Panc1 (cell line): ENCODE results near the gene CARMIL3. TPM values are rescaled to one million over a fixed set of nuclear protein-coding genes. Genes with fewer than 3 reads are reported as not detected.

Source experiments
- ATAC-seq: fragments of 200-7000 bp; cut with Tn5 transposase; 2 replicates; pipeline ENCODE4 v1.9.1; 2020; ENCODE audit warnings: mild to moderate bottlenecking, moderate library complexity
- BruUV-seq: library from RNA; stranded (reverse); fragments of 400-500 nt; replicated peaks from 2 replicates; lab custom pipeline; 2021; lab: Mats Ljungman, UMichigan
- CTCF ChIA-PET: fragments of 300-600 bp; sonication (Branson Sonifier 250); formaldehyde crosslinking; loops from one replicate; lab custom pipeline; 2022; ENCODE audit warnings: antibody characterized with exemption; lab: Charles Lee
- POLR2A ChIA-PET: fragments of 300-600 bp; sonication (Branson Sonifier 250); formaldehyde crosslinking; loops from one replicate; lab custom pipeline; 2022; ENCODE audit warnings: antibody characterized with exemption; lab: Charles Lee
- DNase-seq: peaks from one replicate; pipeline ENCODE4 v3.0.0-alpha.2; 2010; ENCODE audit warnings: low read depth, low spot score
- H3K27ac ChIP-seq: 2 replicates; pipeline ENCODE4 v1.5.1; 2011; ENCODE audit warnings: mild to moderate bottlenecking, low read length, inconsistent platforms
- H3K27me3 ChIP-seq: fragments of 200-500 bp; sonication (Bioruptor generic); 2 replicates; pipeline ENCODE4 v1.6.0; 2014; ENCODE audit warnings: low read length, inconsistent platforms; ENCODE audit not compliant: control insufficient read depth, insufficient read depth
- H3K36me3 ChIP-seq: fragments of 200-500 bp; sonication (Bioruptor generic); 2 replicates; pipeline ENCODE4 v1.5.1; 2014; ENCODE audit warnings: inconsistent platforms, mild to moderate bottlenecking, low read length, moderate library complexity; ENCODE audit not compliant: control insufficient read depth, insufficient read depth
- H3K4me1 ChIP-seq: 2 replicates; pipeline ENCODE4 v1.5.1; 2011; ENCODE audit warnings: inconsistent platforms, mild to moderate bottlenecking, low read length, moderate library complexity; ENCODE audit not compliant: control insufficient read depth, insufficient read depth
- H3K4me3 ChIP-seq, 2 experiments: 2 replicates each; pipeline ENCODE4 v1.5.1; 2011 to 2012; ENCODE audit warnings: low read depth in 2 of 2, low read length in 2 of 2, mild to moderate bottlenecking in 2 of 2, inconsistent platforms in 1 of 2, moderate library complexity in 1 of 2
- H3K9me3 ChIP-seq: fragments of 200-500 bp; sonication (Bioruptor generic); 2 replicates; pipeline ENCODE4 v1.5.1; 2014; ENCODE audit warnings: low read depth, mild to moderate bottlenecking, inconsistent platforms, low read length, moderate library complexity; ENCODE audit not compliant: control insufficient read depth, insufficient read depth
- CTCF ChIP-seq: fragments of 450-650 bp; IDR thresholded peaks from 2 replicates; pipeline ENCODE4 v1.5.1; 2017; ENCODE audit warnings: mild to moderate bottlenecking
- POLR2AphosphoS5 ChIP-seq: IDR thresholded peaks from 2 replicates; pipeline ENCODE4 v1.6.1; 2012; ENCODE audit warnings: mild to moderate bottlenecking, low read depth, low read length, moderate library complexity
- REST ChIP-seq, 2 experiments: IDR thresholded peaks; 2 replicates each; pipeline ENCODE4 v1.6.1; 2011 to 2012; ENCODE audit warnings: low read depth in 2 of 2, control low read depth in 1 of 2, low read length in 1 of 2, mild to moderate bottlenecking in 1 of 2, moderate library complexity in 1 of 2; ENCODE audit not compliant: insufficient read depth in 1 of 2
- SIN3A ChIP-seq: IDR thresholded peaks from 2 replicates; pipeline ENCODE4 v1.6.1; 2012; ENCODE audit warnings: low read depth, mild to moderate bottlenecking, low read length, moderate library complexity, borderline replicate concordance; ENCODE audit not compliant: insufficient read depth
- TCF7L2 ChIP-seq: IDR thresholded peaks from 2 replicates; pipeline ENCODE4 v1.6.1; 2011; ENCODE audit warnings: mild to moderate bottlenecking, low read depth, low read length, inconsistent platforms
- in situ Hi-C: cut with HindIII; loops from 2 replicates; pipeline ENCODE4 v1.10.0; 2016; ENCODE audit warnings: low sequenced_read_pairs, low pct_unique_long_range_greater_than_20kb
- intact Hi-C: fragments of 100-400 bp; cut with micrococcal nuclease; formaldehyde crosslinking; loops from one replicate; pipeline ENCODE4 v1.10.0; 2022; ENCODE audit not compliant: unreplicated experiment
- total RNA-seq: library from RNA; stranded (reverse); gene quantifications from one replicate; pipeline ENCODE4 v1.2.1, GENCODE V29; 2021; ENCODE audit not compliant: unreplicated experiment

Gene CARMIL3
- total RNA-seq, 1 experiment from 2014 or later, result 0.15 TPM

- TF ChIP-seq SIN3A (no peak), TCF7L2 (no peak), REST (IDR thresholded peaks at IDR 0.05; ENCODE audit: insufficient read depth in 1 of 2, low read depth in 2 of 2, low read length in 1 of 2) (no peak), CTCF (no peak), POLR2AphosphoS5 (no peak)
- in situ Hi-C loops (no loop called here), intact Hi-C loops (no loop called here)
- Histone ChIP-seq H3K27ac (peak overlapping the region; percentile 42; the same call in 1 of the 2 replicates), H3K36me3 (no peaks in the 10 kb centered on the region; the same call in 1 of the 2 replicates), H3K9me3 (no peaks in the 10 kb centered on the region), H3K27me3 (no peaks in the 10 kb centered on the region), H3K4me3 (peak overlapping the region; percentile 55 to 64), H3K4me1 (peaks cover 9% of the 10 kb centered on the region; the same call in 1 of the 2 replicates)
- CTCF ChIA-PET, result interaction anchor here (0.9 kb wide), 1 partner anchor 9 kb away, joined by 5 read pairs; no protein-coding TSS in a partner anchor
- POLR2A ChIA-PET, result no interaction called here
- ATAC-seq (no peak), DNase-seq (no peak)
- BruUV-seq, result no TSS peak
These were observed 30.0 kb downstream of the CARMIL3 start for GRCh38 chr14:24081739-24082211.

- peaks cover 9% of the 10 kb centered on the region; the same call in 1 of the 2 replicates for H3K4me1 ChIP-seq
- no peaks in the 10 kb centered on the region for H3K27me3 ChIP-seq
- TF ChIP-seq CTCF, result no peak
- TF ChIP-seq TCF7L2, result no peak
- no peak for TF ChIP-seq SIN3A
- TF ChIP-seq REST (IDR thresholded peaks at IDR 0.05; ENCODE audit: insufficient read depth in 1 of 2, low read depth in 2 of 2, low read length in 1 of 2), result no peak
- no peaks in the 10 kb centered on the region for H3K9me3 ChIP-seq
- no peak overlapping the region for H3K4me3 ChIP-seq
- no peak for DNase-seq
- no TSS peak for BruUV-seq
- no peaks in the 10 kb centered on the region; the same call in 1 of the 2 replicates for H3K36me3 ChIP-seq
- intact Hi-C loops, result no loop called here
- POLR2A ChIA-PET, result no interaction called here
- no peak overlapping the region for H3K27ac ChIP-seq
- CTCF ChIA-PET, result no interaction called here
- in situ Hi-C loops, result no loop called here
- no peak for ATAC-seq
These were observed 30.7 kb downstream of the CARMIL3 start for GRCh38 chr14:24082411-24083080.
